ENCODE results near the gene N4BP2L1. TPM values are rescaled to one million over a fixed set of nuclear protein-coding genes. Genes with fewer than 3 reads are reported as not detected.
"Not testable (repeated sequence)": the region's sequence is repeated elsewhere in the genome, so short reads cannot be mapped to it uniquely, and the experiment has no call there.

The N4BP2L1 gene
- total and polyA plus RNA-seq, 12 donors, result 6.7 to 23.5 (median 10.6) TPM

DNA sequence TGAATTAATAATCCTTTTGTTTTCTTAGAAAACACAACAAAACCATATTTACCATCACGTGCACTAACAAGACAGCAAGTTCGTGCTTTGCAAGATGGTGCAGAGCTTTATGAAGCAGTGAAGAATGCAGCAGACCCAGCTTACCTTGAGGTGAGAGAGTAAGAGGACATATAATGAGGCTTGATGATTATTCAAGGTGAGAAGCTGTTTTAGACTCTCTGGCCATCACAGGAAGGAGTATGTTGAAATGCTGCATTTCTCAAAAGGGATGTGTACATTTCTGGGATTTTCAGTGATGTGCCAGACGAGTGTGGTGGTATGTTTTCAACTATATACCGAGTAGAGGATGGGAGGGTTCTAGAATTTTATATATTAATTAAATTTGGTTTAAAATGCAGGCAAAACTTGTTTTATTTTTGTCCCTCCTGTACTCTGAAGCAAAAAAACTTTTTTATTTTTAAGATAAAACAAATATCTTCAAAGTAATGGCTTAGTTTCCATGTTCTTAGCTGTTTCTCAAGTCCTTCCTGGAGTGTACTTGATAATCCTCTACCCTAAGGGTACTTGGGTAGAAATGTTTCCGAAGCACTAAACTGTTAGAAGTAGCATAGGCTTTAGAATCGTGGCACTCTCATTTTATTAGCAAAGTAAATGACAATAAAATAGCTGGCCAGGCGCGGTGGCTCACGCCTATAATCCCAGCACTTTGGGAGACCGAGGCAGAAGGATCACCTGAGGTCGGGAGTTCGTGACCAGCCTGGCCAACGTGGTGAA lies 51.1 kb downstream of the N4BP2L1 start:
- no peak overlapping the region for H3K4me3 ChIP-seq
- no peaks in the 10 kb centered on the region for H3K36me3 ChIP-seq (replicated peaks in 1 of 2)
- TF ChIP-seq POLR2A (IDR thresholded peaks at IDR 0.05) (no peak), CTCF (IDR thresholded peaks at IDR 0.05) (no peak)
- no peaks in the 10 kb centered on the region for H3K27me3 ChIP-seq
- no peak for DNase-seq
- intact Hi-C loops (cut with DNase I), result no loop called here
- 87 to 96% (median 94%) methylated on average over 12 to 13 of the region's 13 CpGs for WGBS, 4 donors
- no peaks in the 10 kb centered on the region for H3K4me1 ChIP-seq (replicated peaks in 1 of 2)
- no peaks in the 10 kb centered on the region for H3K9me3 ChIP-seq (replicated peaks in 1 of 3)
- H3K27ac ChIP-seq, result no peak overlapping the region

GRCh38 chr13:32370805-32371204 lies 57.1 kb downstream of the N4BP2L1 start:
- H3K36me3 ChIP-seq (replicated peaks in 1 of 2), result no peaks in the 10 kb centered on the region
- H3K4me1 ChIP-seq (replicated peaks in 1 of 2), result no peaks in the 10 kb centered on the region
- WGBS, 4 donors, result 95 to 99% (median 96%) methylated on average over 2 of the region's 2 CpGs
- no peak for TF ChIP-seq POLR2A (IDR thresholded peaks at IDR 0.05)
- no peak for TF ChIP-seq CTCF (IDR thresholded peaks at IDR 0.05)
- intact Hi-C loops (cut with DNase I), result no loop called here
- no peak overlapping the region for H3K4me3 ChIP-seq
- H3K9me3 ChIP-seq (replicated peaks in 1 of 3), result no peaks in the 10 kb centered on the region
- DNase-seq, result no peak
- no peaks in the 10 kb centered on the region for H3K27me3 ChIP-seq
- H3K27ac ChIP-seq, result no peak overlapping the region

GRCh38 chr13:32362574-32362973 lies 65.4 kb downstream of the N4BP2L1 start:
- WGBS, 4 donors, result 86 to 97% (median 90%) methylated on average over 2 of the region's 2 CpGs
- intact Hi-C loops (cut with DNase I), result no loop called here
- no peaks in the 10 kb centered on the region for H3K4me1 ChIP-seq (replicated peaks in 1 of 2)
- H3K27me3 ChIP-seq, result no peaks in the 10 kb centered on the region
- no peak for DNase-seq
- H3K9me3 ChIP-seq (replicated peaks in 1 of 3), result no peaks in the 10 kb centered on the region
- H3K27ac ChIP-seq, result no peak overlapping the region
- H3K4me3 ChIP-seq, result no peak overlapping the region
- H3K36me3 ChIP-seq (replicated peaks in 1 of 2), result no peaks in the 10 kb centered on the region
- no peak for TF ChIP-seq CTCF (IDR thresholded peaks at IDR 0.05)
- TF ChIP-seq POLR2A (IDR thresholded peaks at IDR 0.05), result no peak

DNA sequence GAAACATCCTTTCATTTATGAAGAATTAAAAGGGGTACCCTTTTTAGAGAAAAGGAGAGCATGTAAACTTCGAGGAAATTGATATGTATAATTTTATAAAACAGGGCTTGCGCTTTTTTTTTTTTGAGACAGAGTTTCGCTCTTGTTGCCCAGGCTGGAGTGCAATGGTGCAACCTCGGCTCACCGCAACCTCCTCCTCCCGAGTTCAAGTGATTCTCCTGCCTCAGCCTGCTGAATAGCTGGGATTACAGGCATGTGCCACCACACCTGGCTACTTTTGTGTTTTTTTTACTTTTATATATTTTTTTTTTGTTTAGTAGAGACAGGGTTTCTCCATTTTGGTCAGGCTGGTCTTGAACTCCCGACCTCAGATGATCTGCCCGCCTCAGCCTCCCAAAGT lies 72.0 kb downstream of the N4BP2L1 start:
- H3K27ac ChIP-seq; DNase-seq; H3K27me3 ChIP-seq; H3K4me3 ChIP-seq; intact Hi-C loops (cut with DNase I); H3K36me3 ChIP-seq (replicated peaks in 1 of 2); H3K4me1 ChIP-seq (replicated peaks in 1 of 2); H3K9me3 ChIP-seq (replicated peaks in 1 of 3): not testable (repeated sequence)
- 95 to 98% (median 97%) methylated on average over 8 of the region's 8 CpGs for WGBS, 4 donors

DNA sequence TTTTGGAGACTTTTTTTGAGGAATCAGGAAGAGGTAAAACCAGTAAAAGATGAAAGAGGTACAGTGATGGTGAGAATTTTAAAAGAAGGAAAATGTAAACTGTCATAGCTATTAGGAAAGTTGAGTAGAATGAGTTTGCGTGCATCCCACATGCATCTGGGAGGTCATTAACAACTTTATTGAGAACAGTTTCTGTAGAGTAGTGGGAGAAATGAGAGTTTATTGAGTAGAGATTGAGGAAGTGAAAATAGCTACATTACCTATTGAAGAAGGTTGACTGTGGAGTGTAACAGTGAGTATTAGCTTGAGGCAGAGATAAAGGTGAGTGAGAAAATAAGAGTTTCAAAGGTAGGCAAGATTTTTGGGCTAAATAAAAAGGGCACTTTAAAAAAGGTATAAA lies 73.9 kb downstream of the N4BP2L1 start:
- Histone ChIP-seq H3K27ac (no peak overlapping the region), H3K36me3 (replicated peaks in 1 of 2) (no peaks in the 10 kb centered on the region), H3K27me3 (no peaks in the 10 kb centered on the region), H3K4me3 (no peak overlapping the region), H3K4me1 (replicated peaks in 1 of 2) (no peaks in the 10 kb centered on the region), H3K9me3 (replicated peaks in 1 of 3) (no peaks in the 10 kb centered on the region)
- 95 to 100% (median 98%) methylated on average over 1 of the region's 1 CpG for WGBS, 4 donors
- intact Hi-C loops (cut with DNase I), result no loop called here
- no peak for DNase-seq
- TF ChIP-seq POLR2A (IDR thresholded peaks at IDR 0.05) (no peak), CTCF (IDR thresholded peaks at IDR 0.05) (no peak)

- WGBS, 4 donors, result 90 to 97% (median 94%) methylated on average over 15 of the region's 15 CpGs
Observed at GRCh38 chr13:32350839-32351441, 77.0 kb downstream of the N4BP2L1 start.

More at GRCh38 chr13:32350839-32351441, 77.0 kb downstream of the N4BP2L1 start:
- H3K9me3 ChIP-seq (replicated peaks in 1 of 3); H3K27me3 ChIP-seq; H3K4me3 ChIP-seq; H3K27ac ChIP-seq; H3K36me3 ChIP-seq (replicated peaks in 1 of 2); H3K4me1 ChIP-seq (replicated peaks in 1 of 2); intact Hi-C loops (cut with DNase I); DNase-seq: not testable (repeated sequence)

All from adrenal gland (tissue), 12 donors.